ENCODE data around the gene TMPRSS11D.

The TMPRSS11D gene

GRCh38 chr4:67886281-67886680 is 2.5 kb upstream of the TMPRSS11D start:
- no peak for DNase-seq (ENCODE audit: low read depth)

GRCh38 chr4:67885762-67886161 is 2.0 kb upstream of the TMPRSS11D start:
- no peak for DNase-seq (ENCODE audit: low read depth)

- no peak for DNase-seq (ENCODE audit: low read depth)
Measured at GRCh38 chr4:67884701-67885100, 899 bp upstream of the TMPRSS11D start.

- DNase-seq (ENCODE audit: low read depth), result no peak
Measured at GRCh38 chr4:67883458-67883857, 344 bp downstream of the TMPRSS11D start.

- no peak for DNase-seq (ENCODE audit: low read depth)
Measured at GRCh38 chr4:67880866-67881610, 2.8 kb downstream of the TMPRSS11D start.

GRCh38 chr4:67879486-67879885 is 4.3 kb downstream of the TMPRSS11D start:
- no peak for DNase-seq (ENCODE audit: low read depth)

GRCh38 chr4:67877086-67877485 is 6.7 kb downstream of the TMPRSS11D start:
- no peak for DNase-seq (ENCODE audit: low read depth)

- DNase-seq (ENCODE audit: low read depth), result no peak
Measured at GRCh38 chr4:67874986-67875385, 8.8 kb downstream of the TMPRSS11D start.

- DNase-seq (ENCODE audit: low read depth), result no peak
Measured at GRCh38 chr4:67873116-67873515, 10.7 kb downstream of the TMPRSS11D start.

GRCh38 chr4:67871867-67872266 is 11.9 kb downstream of the TMPRSS11D start:
- no peak for DNase-seq (ENCODE audit: low read depth)

GRCh38 chr4:67869580-67870190 is 14.1 kb downstream of the TMPRSS11D start:
- DNase-seq (ENCODE audit: low read depth), result no peak

GRCh38 chr4:67861513-67861912 is 22.3 kb downstream of the TMPRSS11D start:
- DNase-seq (ENCODE audit: low read depth), result no peak

GRCh38 chr4:67853336-67853735 is 30.5 kb downstream of the TMPRSS11D start:
- no peak for DNase-seq (ENCODE audit: low read depth)

- DNase-seq (ENCODE audit: low read depth), result no peak
Measured at GRCh38 chr4:67820903-67821302, 62.9 kb downstream of the TMPRSS11D start.

- no peak for DNase-seq (ENCODE audit: low read depth)
Measured at GRCh38 chr4:67810011-67810410, 73.8 kb downstream of the TMPRSS11D start.

- no peak for DNase-seq (ENCODE audit: low read depth)
Measured at GRCh38 chr4:67809502-67809901, 74.3 kb downstream of the TMPRSS11D start.

- DNase-seq (ENCODE audit: low read depth), result no peak
Measured at GRCh38 chr4:67796810-67797209, 87.0 kb downstream of the TMPRSS11D start.

- no peak for DNase-seq (ENCODE audit: low read depth)
Measured at GRCh38 chr4:67790721-67791120, 93.1 kb downstream of the TMPRSS11D start.

- no peak for DNase-seq (ENCODE audit: low read depth)
Measured at GRCh38 chr4:67787311-67787710, 96.5 kb downstream of the TMPRSS11D start.

GRCh38 chr4:67785528-67785927 is 98.3 kb downstream of the TMPRSS11D start:
- DNase-seq (ENCODE audit: low read depth), result no peak

- no peak for DNase-seq (ENCODE audit: low read depth)
Measured at GRCh38 chr4:67779631-67780030, 104.2 kb downstream of the TMPRSS11D start.

GRCh38 chr4:67776746-67777145 is 107.1 kb downstream of the TMPRSS11D start:
- DNase-seq (ENCODE audit: low read depth), result no peak
